ENCODE measurements around the gene PRPF6. TPM values are rescaled to one million over a fixed set of nuclear protein-coding genes. Genes with fewer than 3 reads are reported as not detected.

PRPF6 gene
- total and polyA plus RNA-seq, 2 of the 13 experiments (the other 11 are each of a cell fraction or from before 2014, with no cell fraction given) = 63.7 to 101 TPM

GRCh38 chr20:64050261-64051032 is 69.5 kb downstream of the PRPF6 start (continued):
- TF ChIP-seq ATF4 (CRISPR knock-in tag; IDR thresholded peaks at IDR 0.05) = no peak
- no peak for TF ChIP-seq HNF4G (IDR thresholded peaks at IDR 0.05; ENCODE audit: borderline replicate concordance, low read depth, low read length)
- TF ChIP-seq HNF4G (CRISPR knock-in tag; IDR thresholded peaks at IDR 0.05; ENCODE audit: borderline replicate concordance, low read depth) = peak; percentile 29; the same call in 1 of the 2 replicates
- TF ChIP-seq ZBTB7B (CRISPR knock-in tag; IDR thresholded peaks at IDR 0.05) = peak; percentile 93; the same call in 1 of the 2 replicates
- peak; percentile 75; the same call in 1 of the 2 replicates for TF ChIP-seq ZSCAN9 (CRISPR knock-in tag; IDR thresholded peaks at IDR 0.05; ENCODE audit: borderline replicate concordance)
- TF ChIP-seq FOXK1 (CRISPR knock-in tag; IDR thresholded peaks at IDR 0.05; ENCODE audit: borderline replicate concordance, low read depth) = peak; percentile 64; the same call in 1 of the 2 replicates
- no peak for TF ChIP-seq JDP2 (CRISPR knock-in tag; IDR thresholded peaks at IDR 0.05; ENCODE audit: borderline replicate concordance)
- no peak for TF ChIP-seq SIN3B (IDR thresholded peaks at IDR 0.05; ENCODE audit: low read length)
- no peak for TF ChIP-seq SUZ12 (IDR thresholded peaks at IDR 0.05; ENCODE audit: low read depth, low read length)
- TF ChIP-seq ZNF597 (CRISPR knock-in tag; IDR thresholded peaks at IDR 0.05) = 0 out of 2 replicates have a peak, but pooled peaks have one; percentile 67
- TF ChIP-seq ZNF274 (CRISPR knock-in tag; IDR thresholded peaks at IDR 0.05) = peak; percentile 85
- TF ChIP-seq ZNF691 (CRISPR knock-in tag; IDR thresholded peaks at IDR 0.05; ENCODE audit: borderline replicate concordance, low read depth) = no peak; the same call in 1 of the 2 replicates
- TF ChIP-seq ZNF343 (CRISPR knock-in tag; IDR thresholded peaks at IDR 0.05) = no peak
- no peak for TF ChIP-seq CENPX (CRISPR knock-in tag; IDR thresholded peaks at IDR 0.05)
- TF ChIP-seq SATB2 (CRISPR knock-in tag; IDR thresholded peaks at IDR 0.05) = no peak
- no peak for TF ChIP-seq SMC3 (IDR thresholded peaks at IDR 0.05; ENCODE audit: low read length)
- peak; percentile 29; the same call in 1 of the 2 replicates for TF ChIP-seq AFF4 (CRISPR knock-in tag; IDR thresholded peaks at IDR 0.05)
- 0 out of 2 replicates have a peak, but pooled peaks have one; percentile 81 for TF ChIP-seq FOXO4 (CRISPR knock-in tag; conservative IDR thresholded peaks at IDR 0.05)
- peak; percentile 69 for TF ChIP-seq TSC22D2 (CRISPR knock-in tag; IDR thresholded peaks at IDR 0.05; ENCODE audit: borderline replicate concordance)
- TF ChIP-seq PHF20 (CRISPR knock-in tag; IDR thresholded peaks at IDR 0.05) = no peak; the same call in 1 of the 2 replicates
- TF ChIP-seq YEATS4 (CRISPR knock-in tag; IDR thresholded peaks at IDR 0.05; ENCODE audit: borderline replicate concordance) = peak; percentile 89
- TF ChIP-seq ZSCAN22 (CRISPR knock-in tag; IDR thresholded peaks at IDR 0.05) = no peak

All from HepG2 (cell line).